HCT116 (cell line): ENCODE results near the gene BRCA2. TPM values are rescaled to one million over a fixed set of nuclear protein-coding genes. Genes with fewer than 3 reads are reported as not detected.

Source experiments
- ATAC-seq: fragments of 200-7000 bp; cut with Tn5 transposase; 2 replicates; pipeline ENCODE4 v1.9.1; 2020; ENCODE audit warnings: mild to moderate bottlenecking, moderate library complexity
- BruUV-seq: library from RNA; stranded (reverse); fragments of 400-500 nt; replicated peaks from 2 replicates; lab custom pipeline; 2021; lab: Mats Ljungman, UMichigan
- CTCF ChIA-PET: fragments of 300-600 bp; sonication (Branson Sonifier 250); formaldehyde crosslinking; loops from one replicate; lab custom pipeline; 2021; ENCODE audit warnings: antibody characterized with exemption; lab: Charles Lee
- POLR2A ChIA-PET: fragments of 300-600, 350-600 bp; sonication (Branson Sonifier 250); formaldehyde crosslinking; loops from one replicate; lab custom pipeline; 2021; ENCODE audit warnings: antibody characterized with exemption; lab: Charles Lee
- RAD21 ChIA-PET, 2 experiments: fragments of 300-600 bp; sonication (Branson Sonifier 250); formaldehyde crosslinking; loops; one replicate each; lab custom pipeline; 2023; ENCODE audit warnings: low total read pairs in 2 of 2; ENCODE audit not compliant: uncharacterized antibody in 2 of 2, unreplicated experiment in 2 of 2, low non-redundant PET in 1 of 2; lab: Charles Lee
- DNase-seq: peaks from one replicate; pipeline ENCODE4 v3.0.0-alpha.2; 2010; ENCODE audit warnings: low read depth, low spot score
- H2AFZ ChIP-seq: fragments of 200-600 bp; shearing (Covaris generic), sonication (generic); 2 replicates; pipeline ENCODE4 v1.6.1; 2017; ENCODE audit warnings: low read depth, mixed run types, mixed read lengths, antibody characterized with exemption, low read length; ENCODE audit not compliant: poor library complexity, severe bottlenecking
- H3K27ac ChIP-seq: 2 replicates; pipeline ENCODE4 v1.5.1; 2012; ENCODE audit warnings: low read depth, low read length
- H3K27me3 ChIP-seq: fragments of 200-600 bp; sonication (generic); 2 replicates; pipeline ENCODE4 v1.6.1; 2016; ENCODE audit warnings: mixed run types, low read length, mixed read lengths; ENCODE audit not compliant: insufficient read depth
- H3K36me3 ChIP-seq, 2 experiments: fragments of 200-500 bp in 1 of 2; fragments of 200-600 bp in 1 of 2; sonication (Bioruptor generic) in 1 of 2; sonication (generic) in 1 of 2; 2 replicates each; pipeline versions ENCODE4 v1.5.1 to v1.6.1; 2014 to 2016; ENCODE audit warnings: low read length in 2 of 2, inconsistent platforms in 1 of 2, mixed read lengths in 1 of 2, mixed run types in 1 of 2; ENCODE audit not compliant: insufficient read depth in 2 of 2, control insufficient read depth in 1 of 2
- H3K4me1 ChIP-seq, 2 experiments: fragments of 200-600 bp in 1 of 2; sonication (generic) in 1 of 2; 2 replicates each; pipeline versions ENCODE4 v1.5.1 to v1.6.1; 2012 to 2017; ENCODE audit warnings: low read length in 2 of 2, inconsistent platforms in 1 of 2, mild to moderate bottlenecking in 1 of 2, mixed read lengths in 1 of 2, mixed run types in 1 of 2, moderate library complexity in 1 of 2; ENCODE audit not compliant: insufficient read depth in 2 of 2, control insufficient read depth in 1 of 2
- H3K4me2 ChIP-seq: fragments of 200-600 bp; sonication (generic); 2 replicates; pipeline ENCODE4 v1.6.1; 2017; ENCODE audit warnings: mixed run types, low read length, mixed read lengths
- H3K4me3 ChIP-seq, 2 experiments: fragments of 200-600 bp in 1 of 2; sonication (generic) in 1 of 2; replicated peaks in 1 of 2; 2 replicates each; pipeline ENCODE4 v1.5.1; 2011 to 2016; ENCODE audit warnings: low read length in 2 of 2, control low read depth in 1 of 2, low read depth in 1 of 2, mild to moderate bottlenecking in 1 of 2, mixed read lengths in 1 of 2, mixed run types in 1 of 2
- H3K79me2 ChIP-seq: fragments of 200-600 bp; sonication (generic); 2 replicates; pipeline ENCODE4 v1.6.1; 2017; ENCODE audit warnings: mild to moderate bottlenecking, mixed run types, low read length, moderate library complexity, mixed read lengths; ENCODE audit not compliant: insufficient read depth
- H3K9ac ChIP-seq: fragments of 200-600 bp; sonication (generic); 2 replicates; pipeline ENCODE4 v1.6.1; 2016; ENCODE audit warnings: low read length, mixed read lengths
- H3K9me2 ChIP-seq: fragments of 200-600 bp; sonication (generic), shearing (Covaris generic); 2 replicates; pipeline ENCODE4 v1.6.1; 2017; ENCODE audit warnings: mixed run types, mild to moderate bottlenecking, moderate library complexity; ENCODE audit not compliant: insufficient read depth
- H3K9me3 ChIP-seq, 2 experiments: fragments of 200-500 bp in 1 of 2; fragments of 200-600 bp in 1 of 2; sonication (Bioruptor generic) in 1 of 2; sonication (generic) in 1 of 2; 2 replicates each; pipeline ENCODE4 v1.6.1; 2014 to 2017; ENCODE audit warnings: low read length in 2 of 2, mixed read lengths in 2 of 2, inconsistent platforms in 1 of 2, low read depth in 1 of 2, mild to moderate bottlenecking in 1 of 2, mixed run types in 1 of 2, moderate library complexity in 1 of 2; ENCODE audit not compliant: control insufficient read depth in 1 of 2, insufficient read depth in 1 of 2
- H4K20me1 ChIP-seq: fragments of 200-600 bp; sonication (generic), shearing (Covaris generic); 2 replicates; pipeline ENCODE4 v1.6.1; 2017; ENCODE audit warnings: mixed run types, mild to moderate bottlenecking, moderate library complexity; ENCODE audit not compliant: insufficient read depth
- CBX3 ChIP-seq: IDR thresholded peaks from 2 replicates; pipeline ENCODE4 v1.6.1; 2012; ENCODE audit warnings: low read depth
- CEBPB ChIP-seq: IDR thresholded peaks from 2 replicates; pipeline ENCODE4 v1.6.1; 2012; ENCODE audit warnings: low read depth
- EGR1 ChIP-seq: IDR thresholded peaks from 2 replicates; pipeline ENCODE4 v1.6.1; 2012; ENCODE audit warnings: low read depth
- ELF1 ChIP-seq: IDR thresholded peaks from 2 replicates; pipeline ENCODE4 v1.6.1; 2012; ENCODE audit warnings: low read depth, borderline replicate concordance
- POLR2A ChIP-seq: IDR thresholded peaks from 2 replicates; pipeline ENCODE4 v1.7.0; 2011; ENCODE audit warnings: borderline replicate concordance; ENCODE audit not compliant: insufficient read depth, insufficient read length; ENCODE audit errors: extremely low read depth
- POLR2AphosphoS5 ChIP-seq: IDR thresholded peaks from 2 replicates; pipeline ENCODE4 v1.6.1; 2011; ENCODE audit warnings: mild to moderate bottlenecking, low read depth, low read length, moderate library complexity
- SIN3A ChIP-seq: IDR thresholded peaks from 2 replicates; pipeline ENCODE4 v1.6.1; 2012; ENCODE audit warnings: low read depth
- SP1 ChIP-seq: IDR thresholded peaks from 2 replicates; pipeline ENCODE4 v1.6.1; 2012; ENCODE audit warnings: low read depth
- SRF ChIP-seq: IDR thresholded peaks from 2 replicates; pipeline ENCODE4 v1.6.1; 2012; ENCODE audit warnings: low read depth
- ZFX ChIP-seq: fragments of 450-650 bp; IDR thresholded peaks from 2 replicates; pipeline ENCODE4 v1.6.1; 2017
- intact Hi-C: fragments of 100-400 bp; cut with micrococcal nuclease; formaldehyde crosslinking; loops from 2 replicates; pipeline ENCODE4 v1.10.0; 2022
- total RNA-seq: library from RNA; stranded (reverse); gene quantifications from one replicate; pipeline ENCODE4 v1.2.1, GENCODE V29; 2021; ENCODE audit not compliant: unreplicated experiment
- TF ChIP-seq, protein P1 (sequence below): IDR thresholded peaks from 2 replicates; pipeline ENCODE4 v1.6.1; 2012
- TF ChIP-seq, protein P2 (sequence below): IDR thresholded peaks from 2 replicates; pipeline ENCODE4 v1.6.1; 2011; ENCODE audit warnings: mild to moderate bottlenecking, low read length, moderate library complexity; ENCODE audit not compliant: insufficient replicate concordance; ENCODE audit errors: extremely low read depth

BRCA2 gene
- total RNA-seq, 1 experiment from 2014 or later = 14.2 TPM

GRCh38 chr13:32408296-32409000, 93.1 kb downstream of the BRCA2 start:
- H3K9me3 ChIP-seq = no peaks in the 10 kb centered on the region
- ATAC-seq (no peak), DNase-seq (no peak)
- ChIA-PET POLR2A (no interaction called here), RAD21 (no interaction called here), CTCF (no interaction called here)
- H3K27ac ChIP-seq = no peak overlapping the region
- no peaks in the 10 kb centered on the region for H3K9me2 ChIP-seq
- H3K27me3 ChIP-seq = no peaks in the 10 kb centered on the region
- no peak overlapping the region for H3K9ac ChIP-seq
- H3K4me2 ChIP-seq = no peak overlapping the region
- intact Hi-C loops = no loop called here
- H3K79me2 ChIP-seq = no peaks in the 10 kb centered on the region
- BruUV-seq = no TSS peak
- no peaks in the 10 kb centered on the region for H3K36me3 ChIP-seq
- H4K20me1 ChIP-seq = no peaks in the 10 kb centered on the region
- no peak overlapping the region for H2AFZ ChIP-seq
- no peak overlapping the region for H3K4me3 ChIP-seq
- H3K4me1 ChIP-seq = no peaks in the 10 kb centered on the region
- TF ChIP-seq POLR2AphosphoS5 (no peak), SIN3A (no peak), EGR1 (no peak), SP1 (no peak), SRF (no peak), POLR2A (no peak), CEBPB (no peak), ZFX (no peak), ELF1 (no peak), CBX3 (no peak)
- TF ChIP-seq, protein P1, sequence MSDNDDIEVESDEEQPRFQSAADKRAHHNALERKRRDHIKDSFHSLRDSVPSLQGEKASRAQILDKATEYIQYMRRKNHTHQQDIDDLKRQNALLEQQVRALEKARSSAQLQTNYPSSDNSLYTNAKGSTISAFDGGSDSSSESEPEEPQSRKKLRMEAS = no peak
- TF ChIP-seq, protein P2, sequence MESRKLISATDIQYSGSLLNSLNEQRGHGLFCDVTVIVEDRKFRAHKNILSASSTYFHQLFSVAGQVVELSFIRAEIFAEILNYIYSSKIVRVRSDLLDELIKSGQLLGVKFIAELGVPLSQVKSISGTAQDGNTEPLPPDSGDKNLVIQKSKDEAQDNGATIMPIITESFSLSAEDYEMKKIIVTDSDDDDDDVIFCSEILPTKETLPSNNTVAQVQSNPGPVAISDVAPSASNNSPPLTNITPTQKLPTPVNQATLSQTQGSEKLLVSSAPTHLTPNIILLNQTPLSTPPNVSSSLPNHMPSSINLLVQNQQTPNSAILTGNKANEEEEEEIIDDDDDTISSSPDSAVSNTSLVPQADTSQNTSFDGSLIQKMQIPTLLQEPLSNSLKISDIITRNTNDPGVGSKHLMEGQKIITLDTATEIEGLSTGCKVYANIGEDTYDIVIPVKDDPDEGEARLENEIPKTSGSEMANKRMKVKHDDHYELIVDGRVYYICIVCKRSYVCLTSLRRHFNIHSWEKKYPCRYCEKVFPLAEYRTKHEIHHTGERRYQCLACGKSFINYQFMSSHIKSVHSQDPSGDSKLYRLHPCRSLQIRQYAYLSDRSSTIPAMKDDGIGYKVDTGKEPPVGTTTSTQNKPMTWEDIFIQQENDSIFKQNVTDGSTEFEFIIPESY = no peak
